PC-3 (cell line): ENCODE results near the gene CKB. TPM values are rescaled to one million over a fixed set of nuclear protein-coding genes. Genes with fewer than 3 reads are reported as not detected.

ENCODE experiments used
- ATAC-seq: fragments of 200-7000 bp; cut with Tn5 transposase; 2 replicates; pipeline ENCODE4 v1.9.1; 2020; ENCODE audit warnings: mild to moderate bottlenecking, moderate library complexity
- BruUV-seq: library from RNA; stranded (reverse); fragments of 400-500 nt; replicated peaks from 2 replicates; lab custom pipeline; 2021; lab: Mats Ljungman, UMichigan
- CTCF ChIA-PET: fragments of 300-600 bp; sonication (Branson Sonifier 250); formaldehyde crosslinking; loops from one replicate; lab custom pipeline; 2022; ENCODE audit warnings: antibody characterized with exemption; lab: Charles Lee
- POLR2A ChIA-PET: fragments of 300-600 bp; sonication (Branson Sonifier 250); formaldehyde crosslinking; loops from one replicate; lab custom pipeline; 2022; ENCODE audit warnings: antibody characterized with exemption; ENCODE audit not compliant: unreplicated experiment; lab: Charles Lee
- DNase-seq: peaks from one replicate; pipeline ENCODE4 v3.0.0-alpha.2; 2015
- H2AFZ ChIP-seq: fragments of 300-600 bp; sonication (generic); 2 replicates; pipeline ENCODE4 v1.6.0; 2016; ENCODE audit warnings: antibody characterized with exemption, low read length
- H3F3A ChIP-seq: fragments of 300-600 bp; sonication (generic); one replicate; pipeline ENCODE4 v1.6.0; 2017; ENCODE audit warnings: antibody characterized with exemption, low read length, control low read depth, mild to moderate bottlenecking; ENCODE audit not compliant: unreplicated experiment
- H3K27ac ChIP-seq: fragments of 300-600 bp; sonication (generic); 2 replicates; pipeline ENCODE4 v1.5.1; 2016; ENCODE audit warnings: mild to moderate bottlenecking, low read length
- H3K27me3 ChIP-seq: fragments of 300-600 bp; sonication (generic); 2 replicates; pipeline ENCODE4 v1.6.1; 2016; ENCODE audit warnings: low read length, mixed read lengths
- H3K36me3 ChIP-seq: fragments of 300-600 bp; sonication (generic); 2 replicates; pipeline ENCODE4 v1.6.1; 2016; ENCODE audit warnings: low read depth, mixed run types, low read length, mixed read lengths
- H3K4me1 ChIP-seq: fragments of 300-600 bp; sonication (generic); 2 replicates; pipeline ENCODE4 v1.5.1; 2016; ENCODE audit warnings: low read length; ENCODE audit not compliant: insufficient read depth
- H3K4me2 ChIP-seq: fragments of 300-600 bp; sonication (generic); 2 replicates; pipeline ENCODE4 v1.6.0; 2016; ENCODE audit warnings: low read length
- H3K4me3 ChIP-seq: fragments of 300-600 bp; sonication (generic); 2 replicates; pipeline ENCODE4 v1.5.1; 2016; ENCODE audit warnings: mild to moderate bottlenecking, low read length, mixed read lengths
- H3K79me2 ChIP-seq: fragments of 300-600 bp; sonication (generic); 2 replicates; pipeline ENCODE4 v1.6.1; 2017; ENCODE audit warnings: low read length, mixed read lengths
- H3K9ac ChIP-seq: fragments of 300-600 bp; sonication (generic); 2 replicates; pipeline ENCODE4 v1.6.0; 2016; ENCODE audit warnings: mild to moderate bottlenecking, low read length
- H3K9me2 ChIP-seq: fragments of 300-600 bp; sonication (generic); replicated peaks from 2 replicates; pipeline ENCODE4 v1.6.1; 2016; ENCODE audit warnings: mixed run types, low read length, mixed read lengths
- H3K9me3 ChIP-seq: fragments of 300-600 bp; sonication (generic); 2 replicates; pipeline ENCODE4 v1.6.1; 2016; ENCODE audit warnings: low read length, mixed read lengths
- H4K20me1 ChIP-seq: fragments of 300-600 bp; sonication (generic); 2 replicates; pipeline ENCODE4 v1.6.1; 2016; ENCODE audit warnings: low read length, mixed read lengths
- EZH2 ChIP-seq: fragments of 300-600 bp; sonication (generic); IDR thresholded peaks from one replicate; pipeline ENCODE4 v1.6.1; 2017; ENCODE audit warnings: antibody characterized with exemption, mild to moderate bottlenecking, low read length; ENCODE audit not compliant: unreplicated experiment
- EZH2phosphoT487 ChIP-seq: fragments of 300-600 bp; sonication (generic); IDR thresholded peaks from 2 replicates; pipeline ENCODE4 v1.6.1; 2018; ENCODE audit warnings: mild to moderate bottlenecking, antibody characterized with exemption, low read length, borderline replicate concordance
- intact Hi-C: fragments of 100-400 bp; cut with micrococcal nuclease; formaldehyde crosslinking; loops from 2 replicates; pipeline ENCODE4 v1.9.0; 2023
- total RNA-seq: library from RNA; depleted of rRNA; stranded (reverse); fragments of >200 nt; gene quantifications from 2 replicates; pipeline ENCODE4 v1.2.3, GENCODE V29; 2014
- TF ChIP-seq, protein P1 (sequence below): fragments of 300-600 bp; sonication (generic); conservative IDR thresholded peaks from 2 replicates; pipeline ENCODE4 v1.5.1; 2017; ENCODE audit warnings: antibody characterized with exemption, low read depth, mild to moderate bottlenecking, low read length

CKB gene
- total RNA-seq, 1 experiment from 2014 or later: 299 TPM

DNA sequence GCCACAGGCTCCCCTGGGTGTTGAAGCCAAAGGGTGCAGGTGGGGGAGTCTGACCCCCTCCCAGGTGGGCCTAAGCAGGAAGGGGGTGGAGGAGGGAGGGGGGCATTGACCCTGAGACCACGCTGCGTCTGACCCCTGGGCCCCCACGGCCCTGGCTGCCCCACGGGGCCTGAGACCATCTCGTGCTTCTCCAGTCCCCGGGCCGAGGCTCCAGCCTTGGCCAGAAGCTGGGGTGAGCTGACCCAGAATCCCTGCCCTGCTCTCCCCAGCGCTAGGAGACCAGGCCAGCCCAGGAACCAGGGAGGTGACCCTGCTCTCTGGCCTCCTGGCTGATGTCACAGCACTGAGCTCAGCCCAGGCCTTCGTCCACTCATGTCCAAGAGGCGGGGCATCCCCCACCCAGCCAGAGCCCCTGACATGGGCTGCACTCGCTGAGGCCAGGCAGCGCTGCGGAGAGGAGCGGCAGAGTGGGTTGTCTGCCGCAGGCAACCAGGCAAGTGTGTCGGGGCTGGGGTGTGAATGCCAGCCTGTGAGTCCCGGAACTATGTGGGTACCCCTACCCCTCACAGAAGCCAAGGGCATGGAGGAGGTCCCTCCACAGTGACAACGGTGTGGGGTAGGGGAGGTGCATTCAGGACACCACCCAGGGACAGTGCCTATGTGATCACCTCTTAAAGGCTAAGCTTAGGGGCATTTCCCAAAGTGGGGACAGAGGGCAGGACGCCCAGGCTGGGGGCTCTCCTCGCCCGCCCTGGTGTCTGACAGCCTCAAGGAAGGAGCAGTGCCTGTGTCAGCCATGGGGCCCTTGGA is 12.7 kb upstream of the CKB start:
- Histone ChIP-seq H3K9me2 (no peaks in the 10 kb centered on the region), H3K27ac (no peak overlapping the region), H3K9me3 (no peaks in the 10 kb centered on the region), H3K4me1 (peaks cover 23% of the 10 kb centered on the region), H3K36me3 (peaks cover 4% of the 10 kb centered on the region; the same call in 1 of the 2 replicates), H3K27me3 (no peaks in the 10 kb centered on the region), H2AFZ (no peak overlapping the region), H3K9ac (no peak overlapping the region), H3F3A (no peaks in the 10 kb centered on the region), H3K4me2 (no peak overlapping the region), H3K4me3 (no peak overlapping the region), H3K79me2 (peaks cover 23% of the 10 kb centered on the region), H4K20me1 (peaks cover 8% of the 10 kb centered on the region; the same call in 1 of the 2 replicates)
- ChIA-PET CTCF (no interaction called here), POLR2A (no interaction called here)
- DNase-seq: no peak
- TSS peak; percentile 6 for BruUV-seq
- no peak for ATAC-seq
- intact Hi-C loops: no loop called here
- no peak for TF ChIP-seq EZH2phosphoT487
- TF ChIP-seq, protein P1, sequence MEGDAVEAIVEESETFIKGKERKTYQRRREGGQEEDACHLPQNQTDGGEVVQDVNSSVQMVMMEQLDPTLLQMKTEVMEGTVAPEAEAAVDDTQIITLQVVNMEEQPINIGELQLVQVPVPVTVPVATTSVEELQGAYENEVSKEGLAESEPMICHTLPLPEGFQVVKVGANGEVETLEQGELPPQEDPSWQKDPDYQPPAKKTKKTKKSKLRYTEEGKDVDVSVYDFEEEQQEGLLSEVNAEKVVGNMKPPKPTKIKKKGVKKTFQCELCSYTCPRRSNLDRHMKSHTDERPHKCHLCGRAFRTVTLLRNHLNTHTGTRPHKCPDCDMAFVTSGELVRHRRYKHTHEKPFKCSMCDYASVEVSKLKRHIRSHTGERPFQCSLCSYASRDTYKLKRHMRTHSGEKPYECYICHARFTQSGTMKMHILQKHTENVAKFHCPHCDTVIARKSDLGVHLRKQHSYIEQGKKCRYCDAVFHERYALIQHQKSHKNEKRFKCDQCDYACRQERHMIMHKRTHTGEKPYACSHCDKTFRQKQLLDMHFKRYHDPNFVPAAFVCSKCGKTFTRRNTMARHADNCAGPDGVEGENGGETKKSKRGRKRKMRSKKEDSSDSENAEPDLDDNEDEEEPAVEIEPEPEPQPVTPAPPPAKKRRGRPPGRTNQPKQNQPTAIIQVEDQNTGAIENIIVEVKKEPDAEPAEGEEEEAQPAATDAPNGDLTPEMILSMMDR: no peak
- TF ChIP-seq EZH2: no peak

DNA sequence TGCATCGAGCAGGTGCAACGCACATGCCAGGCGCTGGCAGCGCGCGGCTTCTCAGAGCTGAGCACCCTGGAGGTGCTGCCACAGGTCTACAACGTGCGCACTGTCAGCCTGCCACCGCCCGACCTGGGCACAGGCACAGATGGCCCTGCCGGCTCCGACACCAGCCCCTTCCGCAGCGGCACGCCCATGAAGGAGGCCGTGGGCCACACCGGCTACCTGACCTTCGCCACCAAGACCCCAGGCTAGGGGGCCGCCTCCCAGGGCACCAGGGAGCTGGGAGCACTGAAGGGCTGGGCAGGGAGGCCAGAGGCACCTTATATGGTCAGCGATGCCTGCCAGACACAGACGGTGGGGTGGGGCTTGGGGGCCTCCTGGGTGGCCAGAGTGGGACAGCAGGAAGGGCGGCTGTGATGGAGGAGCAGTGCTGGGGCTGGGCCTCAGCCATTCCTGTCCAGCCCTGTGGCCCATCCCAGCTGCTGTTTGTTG is 12.0 kb upstream of the CKB start:
- Histone ChIP-seq H3F3A (no peaks in the 10 kb centered on the region), H3K9ac (no peak overlapping the region), H3K4me3 (no peak overlapping the region), H3K9me2 (no peaks in the 10 kb centered on the region), H3K4me2 (no peak overlapping the region), H3K27me3 (no peaks in the 10 kb centered on the region), H3K36me3 (peaks cover 4% of the 10 kb centered on the region; the same call in 1 of the 2 replicates), H2AFZ (no peak overlapping the region), H4K20me1 (peaks cover 8% of the 10 kb centered on the region; the same call in 1 of the 2 replicates), H3K9me3 (no peaks in the 10 kb centered on the region), H3K4me1 (peaks cover 23% of the 10 kb centered on the region), H3K27ac (no peak overlapping the region), H3K79me2 (peaks cover 29% of the 10 kb centered on the region)
- intact Hi-C loops: no loop called here
- ATAC-seq (no peak), DNase-seq (no peak)
- ChIA-PET POLR2A (no interaction called here), CTCF (interaction anchor here (0.6 kb wide), 1 partner anchor 1053 kb away, joined by 3 read pairs; no protein-coding TSS in a partner anchor)
- TF ChIP-seq EZH2 (no peak), EZH2phosphoT487 (no peak)
- TF ChIP-seq, protein P1: no peak
- BruUV-seq: no TSS peak
